ENCODE results near the gene APEH.

- TF ChIP-seq CTCF (IDR thresholded peaks at IDR 0.05) (no peak), POLR2A (IDR thresholded peaks at IDR 0.05) (no peak)
Observed at GRCh38 chr3:49681543-49681942, 7.4 kb downstream of the APEH start.

All from body of pancreas (tissue), 4 donors.